AG08396 (cell line): ENCODE measurements around the gene CTNS.
A peak's percentile ranks its signal among the peaks of the same experiment; 100 is the strongest.

ENCODE experiments used
- DNase-seq: peaks from one replicate; pipeline ENCODE4 v3.0.0; 2012; ENCODE audit warnings: low spot score, mixed read lengths

The CTNS gene

GRCh38 chr17:3622977-3623594, 13.5 kb upstream of the CTNS start:
- no peak for DNase-seq

DNA sequence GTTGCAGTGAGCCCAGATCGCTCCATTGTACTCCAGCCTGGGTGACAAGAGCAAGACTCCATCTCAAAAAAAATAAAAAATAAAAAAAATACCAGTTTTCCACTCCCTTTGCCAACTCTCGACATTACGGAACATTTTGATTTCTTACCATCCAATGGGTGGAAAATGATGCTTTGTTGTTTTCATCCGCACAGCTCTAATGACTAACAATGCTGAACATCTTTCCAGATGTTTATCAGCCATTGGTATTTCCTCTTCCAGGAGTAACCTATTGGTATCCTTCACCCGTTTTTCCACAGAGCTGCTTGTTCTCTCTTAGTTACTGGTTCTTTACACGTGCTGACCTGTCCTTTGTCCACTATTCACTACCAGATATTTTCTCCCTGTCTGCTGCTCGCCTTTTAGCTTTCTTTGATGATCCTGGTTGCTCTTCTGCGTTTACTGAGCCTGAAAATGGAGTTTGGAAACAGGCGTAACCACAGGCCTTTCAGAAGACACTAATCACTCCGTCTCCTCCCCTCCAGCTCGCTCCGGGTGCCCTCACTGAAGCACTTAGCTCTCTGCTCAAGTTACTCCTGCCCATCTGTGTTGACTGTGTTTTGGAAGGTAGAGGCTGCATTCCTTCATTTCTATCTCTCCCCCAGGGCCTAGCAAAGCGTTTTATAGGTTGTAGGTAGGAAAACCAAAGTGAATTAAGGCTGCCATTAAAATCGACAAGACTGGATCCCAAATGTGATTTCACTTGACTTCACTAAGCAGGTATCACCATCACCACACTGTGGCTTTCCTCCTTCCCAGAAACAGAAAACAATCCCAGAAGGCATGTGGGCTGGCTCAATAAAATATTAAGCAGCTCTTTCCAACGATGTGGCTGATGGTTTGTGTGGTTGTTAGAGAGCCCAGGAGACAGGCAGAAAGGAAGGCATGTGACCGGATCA, 9.5 kb upstream of the CTNS start:
- no peak for DNase-seq

DNA sequence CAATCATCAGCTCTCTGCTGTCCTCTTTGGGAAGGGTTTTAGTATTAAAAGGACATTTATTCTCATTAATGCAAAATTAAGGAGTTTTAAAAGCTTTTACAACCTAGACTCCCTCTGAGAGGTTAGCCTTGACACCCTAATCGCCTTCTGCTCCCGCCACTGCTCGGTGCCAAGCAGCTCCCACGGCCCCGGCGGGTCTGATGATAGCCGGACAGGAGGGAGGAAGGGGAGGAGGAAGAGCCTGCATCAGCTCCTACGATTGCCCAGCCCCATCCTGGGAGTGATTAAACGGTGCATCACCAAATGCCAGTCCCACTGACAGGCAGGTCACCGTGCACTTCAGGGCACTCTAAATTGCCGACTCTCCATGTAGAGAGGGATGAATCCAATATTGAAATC, 8.8 kb upstream of the CTNS start:
- no peak for DNase-seq

GRCh38 chr17:3630781-3631180, 5.8 kb upstream of the CTNS start:
- DNase-seq = no peak

- DNase-seq = no peak
Measured at GRCh38 chr17:3632287-3632686, 4.3 kb upstream of the CTNS start.

DNA sequence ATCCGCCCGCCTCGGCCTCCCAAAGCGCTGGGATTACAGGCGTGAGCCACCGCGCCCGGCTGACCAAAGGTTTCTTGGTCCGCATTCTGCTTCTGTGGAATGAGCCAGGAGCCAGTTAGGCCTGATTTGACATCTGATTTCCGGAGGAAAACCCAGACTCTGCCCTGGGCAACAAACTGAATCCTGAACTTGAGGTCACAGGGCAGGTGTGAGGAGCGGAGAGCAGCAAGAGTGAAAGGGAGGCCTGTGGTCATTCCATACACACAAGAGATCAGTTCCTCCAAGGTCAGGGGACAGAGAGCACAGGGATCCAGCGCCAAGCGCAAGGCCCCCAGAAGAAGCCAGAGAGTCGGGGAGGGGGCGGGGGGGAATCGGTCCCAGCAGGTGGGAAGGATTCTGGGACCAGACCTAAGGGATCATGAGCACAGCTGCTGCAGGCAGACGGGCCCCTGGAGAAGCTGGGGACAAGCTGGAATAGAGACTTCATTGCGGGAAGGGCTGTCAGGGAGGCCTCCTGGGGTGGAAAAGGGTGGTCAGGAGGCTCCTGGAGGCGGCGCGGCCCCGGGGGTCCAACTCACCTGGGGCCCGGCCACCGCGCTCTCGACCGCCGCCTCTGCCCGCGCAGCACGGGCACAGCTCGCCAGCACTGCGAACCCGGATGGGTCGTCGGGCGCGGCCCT, 946 bp upstream of the CTNS start:
- DNase-seq = no peak

DNA sequence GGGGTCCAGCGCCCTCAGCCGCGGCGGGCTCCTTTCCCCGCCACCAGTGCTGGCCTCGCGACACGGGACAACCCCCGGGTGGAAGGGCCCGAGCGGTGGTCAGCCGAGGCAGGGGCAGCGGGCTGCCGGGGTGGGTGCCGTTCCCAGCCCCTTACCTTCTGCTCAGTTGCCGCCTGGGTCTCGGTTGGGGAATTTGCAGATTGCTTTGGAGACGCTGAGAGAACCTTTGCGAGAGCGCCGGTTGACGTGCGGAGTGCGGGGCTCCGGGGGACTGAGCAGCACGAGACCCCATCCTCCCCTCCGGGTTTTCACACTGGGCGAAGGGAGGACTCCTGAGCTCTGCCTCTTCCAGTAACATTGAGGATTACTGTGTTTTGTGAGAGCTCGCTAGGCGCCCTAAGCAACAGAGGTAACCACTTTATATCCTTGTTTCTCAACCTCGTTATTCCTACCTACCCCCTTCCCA, 381 bp downstream of the CTNS start:
- DNase-seq = no peak

GRCh38 chr17:3639981-3640596, 3.5 kb downstream of the CTNS start:
- no peak for DNase-seq

DNA sequence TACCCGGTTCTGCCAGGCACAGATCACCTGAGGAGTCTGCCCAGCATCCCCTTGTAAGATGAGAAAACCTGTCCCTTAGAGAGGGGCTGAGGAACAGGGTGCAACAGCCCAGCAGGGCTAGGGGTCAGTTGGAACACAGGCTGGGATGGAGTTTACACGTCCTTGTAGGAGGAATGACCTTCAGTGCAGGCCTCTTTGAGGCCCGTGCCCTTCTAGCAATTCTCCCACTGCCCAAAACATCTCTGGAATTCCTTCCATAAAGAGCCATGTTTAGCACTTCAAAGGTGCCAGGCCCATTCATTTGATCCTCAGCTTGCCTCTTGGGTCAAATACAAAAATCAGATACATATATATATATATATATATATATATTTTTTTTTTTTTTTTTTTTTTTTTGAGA, 4.5 kb downstream of the CTNS start:
- DNase-seq = no peak

- DNase-seq = no peak
Measured at GRCh38 chr17:3641717-3642486, 5.3 kb downstream of the CTNS start.

- DNase-seq = no peak
Measured at GRCh38 chr17:3643889-3644349, 7.4 kb downstream of the CTNS start.

GRCh38 chr17:3645310-3645709, 8.8 kb downstream of the CTNS start:
- no peak for DNase-seq

- DNase-seq = no peak
Measured at GRCh38 chr17:3647251-3647650, 10.7 kb downstream of the CTNS start.

- peak; percentile 67 for DNase-seq
Measured at GRCh38 chr17:3647769-3648555, 11.4 kb downstream of the CTNS start.

GRCh38 chr17:3655766-3656165, 19.2 kb downstream of the CTNS start:
- no peak for DNase-seq

DNA sequence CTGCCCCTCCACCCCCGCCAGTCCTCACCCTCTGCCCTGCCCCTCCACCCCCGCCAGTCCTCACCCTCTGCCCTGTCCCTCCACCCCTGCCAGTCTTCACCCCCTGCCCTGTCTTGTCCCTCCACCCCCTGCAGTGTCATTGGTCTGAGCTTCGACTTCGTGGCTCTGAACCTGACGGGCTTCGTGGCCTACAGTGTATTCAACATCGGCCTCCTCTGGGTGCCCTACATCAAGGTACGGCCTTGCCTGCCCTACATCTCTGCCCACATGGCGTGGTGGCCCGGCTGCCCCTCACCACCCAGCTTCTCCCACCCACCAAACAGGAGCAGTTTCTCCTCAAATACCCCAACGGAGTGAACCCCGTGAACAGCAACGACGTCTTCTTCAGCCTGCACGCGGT, 19.8 kb downstream of the CTNS start:
- no peak for DNase-seq

GRCh38 chr17:3656755-3657587, 20.4 kb downstream of the CTNS start:
- DNase-seq = no peak

DNA sequence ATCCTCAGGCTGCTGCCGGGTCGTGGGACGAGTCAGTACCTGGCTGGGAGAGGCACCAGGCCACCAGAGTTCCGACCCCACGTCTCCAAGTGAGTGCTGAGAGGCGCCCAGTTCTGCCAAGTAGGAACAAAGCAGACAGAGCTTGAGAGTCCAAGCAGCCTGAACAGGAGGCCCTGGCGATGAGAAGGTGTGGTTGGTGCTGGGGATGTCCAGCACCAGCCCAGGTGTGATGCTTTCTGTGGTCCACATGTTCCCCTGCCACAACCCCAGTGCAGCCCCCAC, 21.0 kb downstream of the CTNS start:
- DNase-seq = no peak

DNA sequence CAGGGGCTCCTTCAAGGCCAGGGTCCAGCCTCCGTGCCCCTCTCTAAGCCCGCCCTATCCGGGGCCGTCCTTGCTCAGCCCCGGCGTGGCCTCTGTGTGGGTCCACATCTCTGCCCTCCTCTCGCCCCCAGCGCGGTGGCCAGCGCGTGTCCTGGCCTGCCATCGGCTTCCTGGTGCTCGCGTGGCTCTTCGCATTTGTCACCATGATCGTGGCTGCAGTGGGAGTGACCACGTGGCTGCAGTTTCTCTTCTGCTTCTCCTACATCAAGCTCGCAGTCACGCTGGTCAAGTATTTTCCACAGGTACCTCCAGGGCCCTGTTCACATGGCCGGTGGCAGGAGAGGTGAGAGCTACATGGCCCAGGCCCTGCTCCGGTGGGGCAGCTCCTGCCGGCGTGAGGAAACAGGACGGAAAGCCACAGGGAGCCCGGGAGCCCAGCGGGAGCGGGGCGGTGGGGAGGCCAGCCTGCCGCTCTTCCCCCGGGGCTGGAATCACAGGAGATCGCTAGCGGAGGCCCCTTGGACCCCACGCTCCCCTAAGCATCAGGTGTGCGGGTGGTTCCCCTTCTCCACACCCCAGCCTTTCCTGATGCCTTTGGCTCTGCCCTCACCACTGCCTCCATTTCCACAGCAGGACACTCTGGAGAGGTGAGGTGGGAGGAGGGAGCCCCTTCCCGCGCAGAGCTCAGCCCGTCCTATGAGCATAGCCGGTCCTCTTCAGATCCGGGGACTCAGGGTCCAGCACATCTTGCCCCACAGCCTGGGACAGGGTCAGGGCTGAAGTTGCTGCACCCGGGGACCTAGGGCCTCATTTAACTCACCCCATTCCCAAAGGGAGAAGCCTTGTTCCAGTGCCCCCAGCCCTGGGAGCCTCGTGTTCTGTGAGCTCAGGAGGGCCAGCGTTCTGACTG, 21.6 kb downstream of the CTNS start:
- no peak for DNase-seq
